ENCODE measurements around the gene PNLIPRP3.

DNA sequence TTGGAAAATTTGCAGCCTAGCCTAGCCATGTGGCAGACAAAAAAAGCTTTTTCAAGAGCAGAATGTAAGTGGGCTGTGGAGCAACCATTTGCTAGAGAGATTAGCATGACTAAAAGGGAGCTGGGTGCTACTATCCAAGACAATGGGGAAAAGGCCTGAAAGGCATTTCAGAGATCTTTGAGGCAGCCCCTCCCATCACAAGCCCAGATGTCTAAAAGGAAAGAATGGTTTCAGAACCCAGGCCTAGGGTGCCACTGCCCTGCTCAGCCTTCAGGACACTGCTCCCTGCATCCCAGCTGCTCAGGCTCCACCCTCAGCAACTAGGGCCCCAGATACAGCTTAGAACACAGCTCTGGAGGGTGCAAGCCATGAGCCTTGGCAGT is 24.7 kb downstream of the PNLIPRP3 start:
- TF ChIP-seq CSDC2 (CRISPR knock-in tag; IDR thresholded peaks at IDR 0.05) (no peak), ZC3H10 (CRISPR knock-in tag; IDR thresholded peaks at IDR 0.05) (no peak), ZFP3 (CRISPR knock-in tag; IDR thresholded peaks at IDR 0.05) (no peak), ARNTL (CRISPR knock-in tag; IDR thresholded peaks at IDR 0.05; ENCODE audit: borderline replicate concordance, low read depth) (no peak)
- TF ChIP-seq, protein P1, sequence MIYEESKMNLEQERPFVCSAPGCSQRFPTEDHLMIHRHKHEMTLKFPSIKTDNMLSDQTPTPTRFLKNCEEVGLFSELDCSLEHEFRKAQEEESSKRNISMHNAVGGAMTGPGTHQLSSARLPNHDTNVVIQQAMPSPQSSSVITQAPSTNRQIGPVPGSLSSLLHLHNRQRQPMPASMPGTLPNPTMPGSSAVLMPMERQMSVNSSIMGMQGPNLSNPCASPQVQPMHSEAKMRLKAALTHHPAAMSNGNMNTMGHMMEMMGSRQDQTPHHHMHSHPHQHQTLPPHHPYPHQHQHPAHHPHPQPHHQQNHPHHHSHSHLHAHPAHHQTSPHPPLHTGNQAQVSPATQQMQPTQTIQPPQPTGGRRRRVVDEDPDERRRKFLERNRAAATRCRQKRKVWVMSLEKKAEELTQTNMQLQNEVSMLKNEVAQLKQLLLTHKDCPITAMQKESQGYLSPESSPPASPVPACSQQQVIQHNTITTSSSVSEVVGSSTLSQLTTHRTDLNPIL (CRISPR knock-in tag; IDR thresholded peaks at IDR 0.05; ENCODE audit: low read depth), result no peak

Data from SK-N-SH treated with all-trans-retinoic acid at 6 μM for 48 hours (cell line).